Stimulated activated CD8-positive, alpha-beta memory T cell treated with anti-CD3 and anti-CD28 coated beads, Interleukin-4, amount 100 ng/mL, for 48 hours (primary cell): ENCODE results near the gene UPF1.
A peak's percentile ranks its signal among the peaks of the same experiment; 100 is the strongest.

Experiments used
- DNase-seq: peaks from one replicate; pipeline ENCODE4 v3.0.0-alpha.2; 2020

Gene UPF1

GRCh38 chr19:18831524-18832305 is at the start of gene UPF1:
Gene UPF1 (plus strand): TSS chr19:18831959. CDS start chr19:18832210, 251 bp downstream.
- DNase-seq, result peak; percentile 97

DNA sequence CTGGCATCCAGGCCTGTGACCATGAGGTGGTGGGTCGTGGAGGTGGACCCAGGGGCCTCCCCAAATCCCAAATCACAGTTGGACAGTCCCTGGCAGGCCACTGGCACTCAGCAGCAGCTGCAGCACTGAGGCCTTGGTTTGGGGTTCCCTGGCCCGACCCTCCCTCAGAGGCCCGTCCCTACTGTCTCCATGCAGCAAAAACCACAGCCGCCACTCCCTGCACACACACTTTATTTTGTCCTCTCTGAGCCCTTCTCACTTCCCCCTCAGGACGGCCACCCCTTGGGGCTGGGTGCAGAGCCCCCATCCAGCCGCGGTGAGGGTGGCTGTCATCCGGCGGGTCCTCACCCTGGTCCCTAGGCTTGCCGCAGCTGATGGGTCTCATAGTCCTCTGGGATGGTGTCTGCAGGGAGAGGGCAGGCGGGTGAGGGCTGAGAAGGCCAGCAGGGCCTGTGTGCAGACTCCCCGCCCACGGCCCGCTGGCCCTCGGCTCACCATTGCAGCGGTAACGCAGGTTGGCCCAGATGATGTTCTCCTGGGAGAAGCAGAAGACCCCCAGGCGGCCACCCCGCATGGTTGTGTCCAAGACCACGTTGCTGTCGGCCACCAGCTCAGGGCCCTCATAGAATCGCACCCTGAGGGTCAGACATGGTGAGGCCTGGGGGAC is 49.1 kb upstream of the UPF1 start:
- DNase-seq, result no peak

GRCh38 chr19:18783958-18784785 is 47.6 kb upstream of the UPF1 start:
- DNase-seq, result no peak

DNA sequence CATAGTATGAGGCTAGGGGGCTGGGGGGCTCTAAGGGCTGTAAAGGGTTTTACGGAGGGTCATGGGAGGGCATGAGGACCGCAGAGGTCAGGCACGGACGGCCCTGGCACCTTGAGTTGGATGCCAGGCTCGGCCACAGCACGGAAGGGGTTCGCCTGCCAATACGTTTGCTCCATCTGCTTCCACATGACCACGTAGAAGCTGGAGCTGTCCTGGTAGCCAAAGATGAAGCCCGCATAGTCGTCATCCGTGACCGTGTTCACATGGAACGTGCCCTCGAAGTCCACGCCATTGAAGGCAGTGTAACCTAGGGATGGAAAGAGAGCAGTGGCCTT is 47.0 kb upstream of the UPF1 start:
- DNase-seq, result no peak

DNA sequence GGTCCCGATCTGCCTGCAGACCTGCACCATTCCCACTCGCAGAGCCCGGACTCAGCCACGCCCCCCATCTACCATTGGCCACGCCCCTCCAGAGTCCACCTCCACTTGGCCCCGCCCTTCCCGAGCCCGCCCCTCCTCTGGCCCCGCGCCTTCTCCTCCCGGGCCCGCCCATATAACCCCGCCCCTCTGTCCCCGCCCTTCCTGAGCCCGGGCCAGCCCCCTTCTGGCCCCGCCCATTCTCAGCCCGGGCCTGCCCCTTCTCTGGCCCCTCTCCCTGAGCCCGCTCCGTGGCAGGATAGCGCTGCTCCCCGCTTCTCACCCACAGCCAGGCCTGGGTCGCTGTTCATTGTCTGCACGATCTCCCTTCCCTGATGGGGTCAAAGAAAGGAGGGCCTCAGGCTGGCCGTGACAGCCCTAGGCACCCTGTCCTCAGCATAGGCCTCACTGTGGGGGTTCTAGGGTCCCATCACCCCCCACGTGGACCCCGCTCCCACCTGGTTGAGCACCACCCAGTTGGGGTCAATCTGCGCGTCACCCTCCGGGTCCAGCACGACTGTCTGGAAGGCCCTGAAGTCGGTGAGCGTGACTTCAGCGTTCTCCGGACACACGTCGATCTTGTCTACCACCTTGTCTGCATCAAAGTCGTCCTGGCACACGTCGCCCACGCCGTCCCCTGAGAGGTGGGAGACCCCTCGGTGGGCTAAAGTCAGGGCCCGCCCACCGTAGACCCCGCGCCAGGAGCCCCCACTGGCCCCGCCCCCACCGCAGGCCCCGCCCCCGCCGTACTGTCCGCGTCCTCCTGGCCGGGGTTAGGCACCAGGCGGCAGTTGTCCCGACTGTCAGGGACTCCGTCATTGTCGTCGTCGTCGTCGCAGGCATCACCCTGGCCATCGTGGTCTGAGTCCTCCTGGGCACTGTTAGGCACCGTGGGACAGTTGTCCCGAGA is 46.3 kb upstream of the UPF1 start:
- peak; percentile 92 for DNase-seq

DNA sequence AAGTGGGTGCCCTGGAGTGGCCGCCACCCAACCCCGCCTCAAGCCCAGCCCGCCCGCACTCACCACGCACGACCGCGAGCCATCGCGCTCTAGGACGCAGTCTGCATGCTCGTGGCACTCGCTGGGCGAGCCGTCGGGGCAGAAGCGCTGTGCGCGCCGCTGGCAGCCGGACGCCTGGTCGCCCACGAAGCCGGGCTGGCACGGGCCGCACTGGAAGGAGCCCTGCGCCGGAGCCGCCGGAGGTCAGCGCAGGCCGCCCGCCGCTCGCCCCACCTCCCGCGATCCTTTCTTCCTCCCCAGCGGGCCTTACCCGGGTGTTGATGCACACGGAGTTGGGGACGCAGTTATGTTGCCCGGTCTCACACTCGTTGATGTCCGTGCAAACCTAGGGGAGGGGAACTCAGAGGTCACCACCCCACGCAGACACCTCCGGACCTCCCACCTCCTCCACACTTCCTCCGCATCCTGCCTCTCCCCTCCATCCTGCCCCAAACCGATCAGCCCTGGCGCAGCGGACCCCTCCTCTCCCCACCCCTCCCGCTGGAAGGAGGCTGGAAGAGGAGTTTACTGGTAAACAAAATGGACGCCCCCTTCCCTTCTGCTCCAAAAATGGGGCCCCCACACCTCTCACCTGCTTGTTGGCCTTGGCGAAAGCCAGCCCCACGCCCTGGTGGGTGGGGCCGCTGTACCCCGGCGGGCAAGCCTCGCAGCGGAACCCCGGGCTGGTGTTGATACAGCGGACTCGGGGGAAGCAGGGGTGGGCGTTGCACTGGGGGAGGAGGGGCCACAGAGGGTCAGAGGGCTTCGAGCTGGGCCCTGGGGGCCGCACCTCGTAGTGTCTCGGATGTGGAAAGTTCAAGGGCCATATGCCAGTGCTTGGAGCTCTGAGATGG is 43.0 kb upstream of the UPF1 start:
- no peak for DNase-seq

- DNase-seq, result no peak
Measured at GRCh38 chr19:18789422-18789869, 42.3 kb upstream of the UPF1 start.

DNA sequence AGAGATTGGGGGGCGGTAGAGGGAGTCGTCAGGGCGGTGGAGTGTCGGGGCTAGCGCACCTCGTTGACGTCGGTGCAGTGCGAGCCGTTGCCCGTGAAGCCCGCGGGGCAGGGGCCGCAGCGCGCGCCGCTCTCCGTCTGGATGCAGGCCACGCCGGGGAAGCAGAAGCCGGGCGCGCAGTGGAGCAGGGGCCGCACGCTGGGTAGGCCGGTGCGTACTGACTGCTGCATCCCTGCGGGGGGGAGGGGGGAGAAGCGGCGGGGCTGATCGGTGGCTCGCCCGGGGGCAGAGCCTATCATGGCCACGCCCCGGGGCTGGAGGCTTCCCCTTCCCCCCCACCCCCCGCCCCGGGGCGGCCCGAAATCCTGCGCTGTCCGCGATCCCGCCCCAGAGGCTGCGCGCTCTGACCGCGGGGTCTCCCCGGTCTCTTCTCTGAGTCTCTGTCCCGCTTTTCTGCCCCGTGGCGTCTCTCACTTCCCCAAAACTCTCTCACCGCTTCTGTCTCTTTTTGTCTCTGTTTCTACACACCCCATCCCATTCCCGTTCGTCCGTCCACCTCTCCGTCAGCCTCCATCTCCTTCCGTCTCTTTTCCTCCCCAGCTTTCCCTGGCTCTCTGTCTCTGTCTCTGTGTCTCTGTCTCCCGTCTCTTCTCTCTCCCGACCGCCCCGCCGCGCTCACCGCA is 41.7 kb upstream of the UPF1 start:
- peak; percentile 50 for DNase-seq

- DNase-seq, result no peak
Measured at GRCh38 chr19:18790566-18791314, 41.0 kb upstream of the UPF1 start, which contains the start of gene COMP. Gene COMP (minus strand): TSS chr19:18791305. CDS start chr19:18791269, 36 bp downstream.

- no peak for DNase-seq
Measured at GRCh38 chr19:18791315-18791678, 40.5 kb upstream of the UPF1 start.

GRCh38 chr19:18792661-18793060 is 39.1 kb upstream of the UPF1 start:
- DNase-seq, result no peak

DNA sequence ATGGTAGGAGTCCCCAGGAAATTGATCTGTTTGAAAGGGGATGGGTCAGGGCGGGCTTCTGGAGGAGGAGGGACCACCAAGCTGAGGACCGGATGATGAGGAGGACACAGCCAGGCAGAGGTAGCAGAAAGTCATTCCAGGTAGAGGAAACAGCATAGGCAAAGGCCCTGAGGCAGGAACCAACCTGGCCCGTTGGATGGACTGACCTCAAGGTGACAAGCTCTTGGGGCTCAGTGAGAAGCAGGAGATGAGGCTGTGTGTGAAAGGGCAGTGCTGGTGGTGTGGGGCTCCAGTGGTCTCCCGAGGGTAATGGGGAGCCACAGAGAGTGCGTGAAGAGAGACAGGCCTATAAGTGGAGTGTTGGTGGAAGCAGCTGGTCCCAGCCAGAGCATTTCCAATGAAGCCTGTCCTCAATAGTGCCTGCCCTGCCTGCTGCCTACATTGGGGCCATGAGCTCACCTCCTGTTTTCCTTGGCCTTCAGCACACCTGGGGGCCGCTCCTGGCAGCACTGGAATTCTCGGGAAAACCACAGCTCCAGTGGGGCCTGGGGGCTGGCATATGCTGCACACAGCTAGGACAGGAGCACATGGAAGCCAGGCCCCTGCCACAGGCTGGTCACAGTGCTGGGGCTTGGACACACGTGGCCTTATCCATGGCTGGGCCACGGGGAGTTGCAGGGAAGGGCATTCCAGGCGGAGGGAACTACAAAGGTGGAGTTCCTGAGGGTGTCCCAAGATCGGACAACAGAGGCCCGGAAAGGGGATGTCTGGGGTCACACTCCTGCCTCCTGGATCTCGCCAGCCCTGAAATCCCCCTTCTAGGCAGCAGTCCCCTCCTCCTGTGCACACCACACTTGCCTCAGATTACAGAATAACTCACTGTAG is 38.4 kb upstream of the UPF1 start:
- no peak for DNase-seq

GRCh38 chr19:18794029-18794313 is 37.8 kb upstream of the UPF1 start:
- DNase-seq, result no peak

DNA sequence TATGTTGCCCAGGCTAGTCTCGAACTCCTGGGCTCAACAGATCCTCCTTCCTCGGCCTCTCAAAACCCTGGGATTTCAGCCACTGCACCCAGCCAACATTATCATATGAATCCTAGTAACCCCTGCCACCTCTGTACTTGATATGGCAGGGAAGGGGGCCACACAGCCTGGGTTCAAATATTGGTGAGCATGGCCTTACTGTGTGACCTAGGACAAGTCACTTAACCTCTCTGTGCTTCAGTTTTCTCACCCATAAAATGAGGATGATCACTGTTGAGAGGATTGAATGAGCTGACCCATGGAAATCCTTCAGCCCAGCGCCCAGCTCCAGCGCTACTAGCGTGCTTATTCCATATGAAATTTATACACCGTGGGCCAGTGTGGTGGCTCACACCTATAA is 37.1 kb upstream of the UPF1 start:
- DNase-seq, result no peak

- DNase-seq, result no peak
Measured at GRCh38 chr19:18795540-18795939, 36.2 kb upstream of the UPF1 start.

DNA sequence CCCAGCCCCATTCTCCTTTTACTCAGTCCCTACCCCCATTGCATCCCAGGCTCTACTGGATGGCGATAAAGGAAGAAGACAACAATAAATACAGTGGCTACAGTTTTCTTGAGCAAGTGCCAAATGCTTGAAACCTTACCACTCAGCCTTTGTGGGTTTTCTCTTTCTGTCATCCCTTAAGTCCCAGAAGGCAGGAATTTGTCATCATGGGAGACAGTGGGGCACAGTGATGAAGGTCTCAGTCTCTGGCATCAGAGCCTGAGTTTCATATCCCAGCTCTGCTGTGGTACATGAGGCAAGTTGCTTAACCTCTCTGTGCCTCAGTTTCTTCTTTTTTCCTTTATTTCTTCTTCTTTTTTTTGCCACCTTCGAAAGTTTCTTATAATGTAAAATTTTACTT is 35.5 kb upstream of the UPF1 start:
- no peak for DNase-seq

DNA sequence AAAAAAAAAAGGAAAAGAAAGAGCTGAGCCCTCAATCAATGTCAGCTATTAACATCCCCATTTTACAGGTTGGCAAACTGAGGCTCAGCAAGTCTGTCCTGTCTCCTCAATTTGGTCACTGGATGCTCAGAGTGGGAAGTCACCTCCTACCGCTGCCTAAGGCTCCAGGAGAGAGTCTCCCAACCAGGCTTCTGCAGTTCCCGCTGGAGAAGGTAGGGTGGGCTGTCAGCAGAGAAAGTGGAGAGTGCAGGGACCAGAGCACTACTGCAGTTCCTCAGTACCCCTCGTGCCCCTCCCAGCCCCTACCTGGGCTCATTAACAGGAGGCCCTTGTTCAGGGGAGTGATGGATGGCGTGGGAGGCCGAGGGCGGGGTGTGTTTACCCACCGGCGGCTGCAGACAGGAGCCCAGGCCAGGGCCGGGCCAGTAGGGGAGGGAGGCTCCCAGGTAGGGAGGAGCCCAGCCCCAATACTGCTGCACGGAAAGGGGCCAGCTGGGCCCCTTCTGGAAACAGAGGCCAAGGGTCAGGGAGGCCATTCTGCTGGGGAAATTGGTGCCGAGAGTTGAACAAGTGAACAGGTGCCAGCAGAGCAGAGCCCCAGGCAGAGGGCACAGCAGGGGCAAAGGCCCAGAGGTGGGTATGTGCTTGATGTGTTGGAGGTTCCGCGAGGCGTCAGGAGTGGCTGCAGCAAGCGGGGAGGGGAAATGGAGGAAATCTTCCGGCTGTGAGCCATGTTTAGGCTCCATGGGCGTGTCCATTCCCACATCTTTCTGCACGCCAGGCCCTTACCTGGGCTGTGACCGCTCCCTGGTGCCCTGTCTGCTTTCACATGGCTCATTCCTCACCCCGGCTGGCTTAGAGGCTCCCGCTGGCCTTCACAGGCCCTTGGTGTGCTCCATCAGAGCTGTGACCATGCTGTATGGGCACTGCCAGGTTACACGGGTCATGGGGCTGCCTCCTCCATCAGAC is 33.1 kb upstream of the UPF1 start:
- DNase-seq, result no peak

- DNase-seq, result no peak
Measured at GRCh38 chr19:18799389-18799970, 32.3 kb upstream of the UPF1 start.
